SK-N-DZ (cell line): ENCODE measurements around the gene PLCD3. TPM values are rescaled to one million over a fixed set of nuclear protein-coding genes. Genes with fewer than 3 reads are reported as not detected.
A peak's percentile ranks its signal among the peaks of the same experiment; 100 is the strongest.

Source experiments
- DNase-seq: peaks from one replicate; pipeline ENCODE4 v3.0.0-alpha.2; 2015; ENCODE audit warnings: low spot score
- polyA plus RNA-seq, 2 experiments: library from polyadenylated mRNA; depleted of rRNA; stranded (reverse); fragments of >200 nt; gene quantifications; 2 replicates each; pipeline ENCODE4 v1.2.3, GENCODE V29; 2014

PLCD3 gene, protein sequence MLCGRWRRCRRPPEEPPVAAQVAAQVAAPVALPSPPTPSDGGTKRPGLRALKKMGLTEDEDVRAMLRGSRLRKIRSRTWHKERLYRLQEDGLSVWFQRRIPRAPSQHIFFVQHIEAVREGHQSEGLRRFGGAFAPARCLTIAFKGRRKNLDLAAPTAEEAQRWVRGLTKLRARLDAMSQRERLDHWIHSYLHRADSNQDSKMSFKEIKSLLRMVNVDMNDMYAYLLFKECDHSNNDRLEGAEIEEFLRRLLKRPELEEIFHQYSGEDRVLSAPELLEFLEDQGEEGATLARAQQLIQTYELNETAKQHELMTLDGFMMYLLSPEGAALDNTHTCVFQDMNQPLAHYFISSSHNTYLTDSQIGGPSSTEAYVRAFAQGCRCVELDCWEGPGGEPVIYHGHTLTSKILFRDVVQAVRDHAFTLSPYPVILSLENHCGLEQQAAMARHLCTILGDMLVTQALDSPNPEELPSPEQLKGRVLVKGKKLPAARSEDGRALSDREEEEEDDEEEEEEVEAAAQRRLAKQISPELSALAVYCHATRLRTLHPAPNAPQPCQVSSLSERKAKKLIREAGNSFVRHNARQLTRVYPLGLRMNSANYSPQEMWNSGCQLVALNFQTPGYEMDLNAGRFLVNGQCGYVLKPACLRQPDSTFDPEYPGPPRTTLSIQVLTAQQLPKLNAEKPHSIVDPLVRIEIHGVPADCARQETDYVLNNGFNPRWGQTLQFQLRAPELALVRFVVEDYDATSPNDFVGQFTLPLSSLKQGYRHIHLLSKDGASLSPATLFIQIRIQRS
- 14.7 and 16.2 TPM in 2 replicates for polyA plus RNA-seq (2014; cell fraction: cytosol; rRNA removed)
- polyA plus RNA-seq (2014; cell fraction: nucleus; rRNA removed): 17.1 and 17.3 TPM in 2 replicates

DNA sequence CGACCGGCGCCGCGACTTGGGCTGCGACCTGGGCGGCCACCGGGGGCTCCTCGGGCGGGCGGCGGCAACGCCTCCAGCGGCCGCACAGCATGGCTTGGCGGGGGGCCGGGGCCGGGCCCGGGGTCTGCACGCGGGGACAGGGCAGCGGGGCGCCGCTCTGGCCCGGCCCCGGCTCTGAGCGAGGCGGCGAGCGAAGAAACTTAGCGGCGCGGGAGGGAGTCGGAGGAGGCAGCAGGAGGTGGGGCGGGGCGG, at the start of gene PLCD3:
Gene PLCD3, minus strand, starts transcription at position 196 of the 252 bp plus-strand sequence. Its CDS starts 105 bp downstream, at position 91.
- DNase-seq: no peak

DNA sequence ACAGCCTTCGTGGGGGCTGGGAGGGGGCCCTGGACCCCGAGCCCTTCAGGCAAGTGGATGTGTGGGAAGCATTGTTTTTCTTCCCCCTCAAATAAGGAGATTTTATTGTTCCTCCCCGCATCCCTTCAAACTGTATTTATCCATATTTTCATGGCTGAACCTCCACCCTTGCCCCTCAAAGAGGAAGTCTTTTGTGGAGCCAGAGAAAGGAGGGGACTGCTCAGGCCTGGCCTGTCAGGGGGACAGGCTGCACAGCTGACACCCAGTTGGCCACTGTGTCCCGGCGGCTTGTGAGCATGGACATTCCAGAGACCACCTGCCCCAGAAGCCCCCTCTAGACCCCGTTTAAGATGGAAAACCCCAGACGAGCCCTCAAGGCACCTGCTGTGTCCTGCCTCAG, 45.2 kb upstream of the PLCD3 start:
- DNase-seq: no peak

DNA sequence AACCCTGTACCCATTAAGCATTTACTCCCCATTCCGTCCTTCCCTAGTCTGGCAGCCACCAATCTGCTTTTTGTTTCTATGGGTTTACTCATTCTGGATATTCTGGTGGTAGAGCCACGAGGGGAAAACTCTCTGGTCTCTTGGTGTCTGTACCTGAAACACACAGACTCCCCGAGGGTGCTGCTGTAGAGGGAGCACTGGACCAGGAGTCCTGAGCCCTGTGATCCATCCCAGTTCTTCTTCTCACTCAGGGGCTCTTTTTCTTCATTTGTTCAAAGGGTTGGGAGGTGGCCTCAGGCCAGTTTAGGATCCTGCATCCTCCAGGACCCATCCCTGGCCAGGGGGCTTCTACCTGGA, 43.4 kb upstream of the PLCD3 start:
- no peak for DNase-seq

DNA sequence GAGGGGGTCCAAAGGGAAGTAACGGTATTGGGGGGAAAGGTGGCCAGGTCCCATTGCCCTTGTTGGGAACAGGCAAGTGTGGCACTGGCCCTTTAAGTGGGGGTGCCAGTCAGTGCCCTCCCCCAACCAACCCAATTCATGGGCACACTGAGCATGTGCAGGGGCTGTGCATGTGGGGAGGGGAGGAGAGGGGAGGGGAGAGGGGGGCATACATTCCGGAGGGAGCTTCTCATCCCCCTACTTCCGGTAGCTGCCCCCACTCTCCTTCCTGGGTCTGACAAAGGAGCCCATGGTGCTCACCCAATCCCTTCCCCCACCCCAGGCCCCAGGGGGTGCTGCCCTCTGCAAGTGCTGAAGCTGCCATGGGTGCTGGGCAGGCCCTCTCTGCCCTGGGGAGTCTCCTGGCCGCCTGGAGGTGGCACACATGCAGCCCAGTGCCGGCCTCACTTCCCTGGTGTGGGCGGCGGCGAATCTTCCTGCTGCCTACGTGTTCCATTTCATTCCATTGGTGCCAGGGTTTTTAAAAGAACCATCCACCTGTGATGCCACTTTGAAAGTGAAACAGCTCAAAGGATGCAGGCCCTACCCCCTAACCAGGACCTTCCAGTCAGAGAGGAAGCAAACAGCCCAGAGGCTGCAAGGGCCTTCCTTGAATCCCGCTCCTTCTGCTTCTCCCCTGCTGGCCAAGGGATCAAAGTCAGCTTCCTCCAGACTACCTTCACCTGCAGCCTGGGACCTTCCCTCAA, 40.4 kb upstream of the PLCD3 start:
- DNase-seq: peak; percentile 60

DNA sequence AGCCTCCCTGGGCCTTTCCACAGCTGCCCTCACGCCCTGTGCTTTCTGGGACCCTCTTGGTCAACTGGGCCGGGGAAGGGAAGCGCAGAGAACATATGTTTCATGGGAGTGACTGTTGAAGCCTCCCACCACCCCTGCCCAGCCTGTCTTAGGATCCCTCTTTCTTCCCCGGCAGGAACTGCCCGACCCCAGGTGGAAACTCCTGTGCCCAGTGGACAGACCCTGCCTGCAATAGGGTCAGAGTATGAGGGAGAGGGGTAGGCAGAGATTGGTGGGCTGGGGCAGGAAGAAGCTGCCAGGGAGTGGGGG, 39.9 kb upstream of the PLCD3 start:
- DNase-seq: no peak

DNA sequence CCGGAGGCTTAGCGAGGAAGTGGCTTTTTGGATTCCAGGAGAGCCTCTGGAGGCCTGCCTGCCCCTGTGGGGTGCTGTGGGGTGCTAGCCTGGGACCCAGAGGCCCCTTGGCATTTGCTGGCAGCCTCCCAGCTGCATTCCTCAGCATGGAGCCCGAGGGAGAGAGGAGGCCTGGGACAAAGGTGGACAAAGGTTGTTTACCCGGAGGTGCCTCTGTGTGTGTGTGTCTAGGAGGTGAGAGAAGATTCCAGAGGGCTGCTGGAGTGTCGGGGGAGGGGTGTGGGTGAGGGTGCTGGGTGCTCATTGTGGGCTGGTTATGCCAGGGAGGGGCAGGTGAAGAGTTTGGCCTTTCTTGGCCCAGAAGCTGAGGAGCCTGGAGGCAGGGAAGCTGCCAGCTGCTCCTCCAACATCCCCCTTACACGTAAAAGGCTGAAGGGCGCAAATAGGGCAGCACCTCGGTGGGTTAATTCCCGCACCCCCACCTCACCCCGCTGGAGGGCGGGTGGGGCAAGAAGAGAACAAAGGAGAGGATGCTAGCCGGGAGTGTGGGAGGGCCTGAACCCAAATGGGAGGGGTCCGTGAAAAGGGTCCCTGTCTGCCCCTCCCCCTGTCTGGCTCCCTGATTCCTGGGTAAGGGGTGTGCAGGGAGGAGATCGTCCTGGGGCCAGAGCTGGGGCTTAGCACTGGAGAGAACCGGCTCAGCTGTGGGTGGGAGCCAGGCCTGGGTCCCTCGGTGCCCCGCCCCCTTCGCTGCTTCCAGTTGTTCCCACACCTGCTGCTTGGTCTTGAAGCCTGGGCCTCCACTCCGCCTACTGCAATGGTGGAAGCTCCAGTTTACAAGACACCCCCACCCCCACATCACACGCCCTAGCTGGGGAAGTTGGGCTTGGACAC, 39.3 kb upstream of the PLCD3 start:
- DNase-seq: peak; percentile 50

DNA sequence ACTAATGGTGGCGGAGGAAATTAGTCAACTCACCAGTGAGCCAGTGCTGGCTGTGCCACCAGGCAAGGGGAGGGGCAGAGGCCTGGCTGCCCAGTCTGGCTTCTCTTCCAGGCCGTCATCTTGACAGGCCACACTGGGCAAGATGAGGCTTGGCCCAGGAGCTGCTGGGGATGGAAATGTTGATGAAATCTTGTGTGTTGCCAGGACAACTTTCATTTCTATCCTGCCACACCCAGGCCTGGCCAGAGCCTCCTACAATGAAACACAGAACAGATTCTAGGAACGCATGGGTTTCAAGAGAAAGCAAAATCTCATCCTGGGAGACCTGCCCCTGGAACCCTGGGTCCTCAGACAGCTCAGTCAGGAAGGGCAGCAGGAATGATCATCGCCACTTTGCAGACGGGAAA, 38.6 kb upstream of the PLCD3 start:
- no peak for DNase-seq

DNA sequence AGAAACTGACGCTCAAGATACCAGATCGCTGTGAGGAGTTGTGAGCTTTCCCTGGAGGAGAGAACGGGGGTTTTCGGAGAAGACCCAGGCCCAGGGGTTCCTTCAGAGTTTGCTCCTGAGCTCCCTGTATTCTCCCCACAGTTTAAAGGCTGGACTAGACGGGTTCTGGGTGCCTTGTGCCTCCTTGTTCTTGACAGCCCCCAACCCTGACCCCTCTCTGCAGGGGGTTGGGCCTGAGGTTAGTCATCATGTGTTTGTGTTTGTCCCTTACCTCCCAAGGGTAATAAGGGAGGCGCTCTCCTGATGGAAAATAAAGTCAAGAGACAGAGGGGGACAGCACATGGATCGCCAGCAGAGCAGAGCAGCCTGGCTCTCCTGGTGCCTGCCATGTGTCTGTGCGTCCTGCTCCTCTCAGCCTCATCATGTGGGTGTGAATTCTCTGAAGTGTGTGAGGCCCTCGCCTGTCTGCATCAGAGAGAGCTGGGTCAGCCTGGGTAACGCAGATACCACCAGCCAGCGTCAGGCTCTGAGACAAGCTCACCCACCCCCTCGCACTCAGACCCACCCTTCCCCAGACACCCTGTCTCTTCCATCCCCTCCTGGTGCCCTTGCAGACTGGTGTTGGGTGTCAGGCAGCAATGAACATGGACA, 38.1 kb upstream of the PLCD3 start:
- DNase-seq: no peak

DNA sequence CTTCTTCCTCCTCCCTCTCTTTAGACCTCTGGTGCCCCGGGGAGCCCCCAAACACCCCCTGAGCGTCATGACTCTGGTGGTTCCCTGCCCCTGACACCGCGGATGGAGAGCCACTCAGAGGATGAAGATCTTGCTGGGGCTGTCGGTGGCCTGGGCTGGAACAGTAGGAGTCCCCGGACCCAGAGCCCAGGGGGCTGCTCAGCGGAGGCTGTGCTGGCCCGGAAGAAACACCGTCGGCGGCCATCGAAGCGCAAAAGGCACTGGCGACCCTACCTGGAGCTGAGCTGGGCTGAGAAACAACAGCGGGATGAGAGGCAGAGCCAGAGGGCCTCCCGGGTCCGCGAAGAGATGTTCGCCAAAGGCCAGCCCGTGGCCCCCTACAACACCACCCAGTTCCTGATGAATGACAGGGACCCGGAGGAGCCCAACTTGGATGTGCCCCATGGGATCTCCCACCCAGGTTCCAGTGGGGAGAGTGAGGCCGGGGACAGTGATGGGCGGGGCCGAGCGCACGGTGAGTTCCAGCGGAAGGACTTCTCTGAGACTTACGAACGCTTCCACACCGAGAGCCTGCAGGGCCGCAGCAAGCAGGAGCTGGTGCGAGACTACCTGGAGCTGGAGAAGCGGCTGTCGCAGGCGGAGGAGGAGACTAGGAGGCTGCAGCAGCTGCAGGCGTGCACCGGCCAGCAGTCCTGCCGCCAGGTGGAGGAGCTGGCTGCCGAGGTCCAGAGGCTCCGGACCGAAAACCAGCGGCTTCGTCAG, 36.9 kb upstream of the PLCD3 start:
- DNase-seq: no peak

DNA sequence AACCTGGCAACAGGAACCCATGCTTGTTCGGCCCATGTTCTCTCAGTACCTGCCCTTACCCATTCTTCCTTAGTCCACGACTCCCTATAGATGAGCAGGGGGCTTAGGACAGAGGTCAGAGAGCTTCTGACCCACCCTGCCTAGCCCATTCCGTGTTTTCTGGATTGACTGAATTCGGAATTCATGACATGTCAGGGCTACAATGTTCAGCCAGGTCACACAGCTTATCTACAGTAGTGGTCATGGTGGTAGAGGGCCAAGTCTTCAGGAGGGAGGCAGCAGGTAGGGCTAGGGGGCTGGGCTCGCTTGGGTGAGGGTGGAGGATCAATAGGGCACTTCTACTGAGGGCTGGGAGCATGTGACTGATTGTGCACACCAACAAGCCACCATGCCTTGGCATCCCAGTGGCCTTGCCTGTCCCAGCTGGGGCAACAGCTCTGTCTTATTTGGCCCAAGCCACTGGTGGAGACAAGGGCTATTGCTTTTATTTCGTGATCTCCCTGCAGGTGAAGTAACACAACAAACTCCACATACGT, 32.5 kb upstream of the PLCD3 start:
- DNase-seq: no peak

DNA sequence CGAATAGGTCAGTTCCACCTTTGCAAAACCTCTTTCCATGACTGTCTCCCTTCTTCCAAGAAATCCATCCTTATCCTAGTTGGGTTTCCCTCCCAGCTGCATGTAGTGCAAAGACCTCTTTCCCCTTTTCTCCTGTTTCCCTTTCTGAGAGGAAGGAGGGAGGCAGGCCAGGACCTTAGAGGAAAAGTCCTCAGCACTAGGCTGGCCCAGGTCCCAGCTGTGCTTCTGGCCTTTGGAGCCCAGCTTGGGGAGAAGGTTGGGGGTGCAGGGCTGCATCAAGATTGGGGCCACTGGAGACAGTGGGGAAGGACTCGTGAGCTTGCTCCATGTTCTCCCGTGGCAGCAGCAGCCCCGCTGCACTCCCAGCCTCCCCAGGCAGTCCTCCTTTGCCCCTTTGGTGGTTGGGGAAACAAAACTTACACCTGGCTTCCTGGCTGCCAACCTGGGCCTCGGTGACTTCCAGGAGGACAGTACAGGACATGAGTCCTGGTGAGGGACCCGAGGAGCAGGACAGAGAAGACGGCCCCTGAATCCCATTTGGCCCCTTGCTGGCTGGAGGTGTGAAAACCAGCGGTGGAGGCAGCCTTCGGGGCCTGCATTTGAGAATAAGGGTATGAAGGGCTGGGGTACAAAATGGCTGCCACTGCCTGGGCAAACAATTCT, 29.8 kb upstream of the PLCD3 start:
- DNase-seq: no peak

DNA sequence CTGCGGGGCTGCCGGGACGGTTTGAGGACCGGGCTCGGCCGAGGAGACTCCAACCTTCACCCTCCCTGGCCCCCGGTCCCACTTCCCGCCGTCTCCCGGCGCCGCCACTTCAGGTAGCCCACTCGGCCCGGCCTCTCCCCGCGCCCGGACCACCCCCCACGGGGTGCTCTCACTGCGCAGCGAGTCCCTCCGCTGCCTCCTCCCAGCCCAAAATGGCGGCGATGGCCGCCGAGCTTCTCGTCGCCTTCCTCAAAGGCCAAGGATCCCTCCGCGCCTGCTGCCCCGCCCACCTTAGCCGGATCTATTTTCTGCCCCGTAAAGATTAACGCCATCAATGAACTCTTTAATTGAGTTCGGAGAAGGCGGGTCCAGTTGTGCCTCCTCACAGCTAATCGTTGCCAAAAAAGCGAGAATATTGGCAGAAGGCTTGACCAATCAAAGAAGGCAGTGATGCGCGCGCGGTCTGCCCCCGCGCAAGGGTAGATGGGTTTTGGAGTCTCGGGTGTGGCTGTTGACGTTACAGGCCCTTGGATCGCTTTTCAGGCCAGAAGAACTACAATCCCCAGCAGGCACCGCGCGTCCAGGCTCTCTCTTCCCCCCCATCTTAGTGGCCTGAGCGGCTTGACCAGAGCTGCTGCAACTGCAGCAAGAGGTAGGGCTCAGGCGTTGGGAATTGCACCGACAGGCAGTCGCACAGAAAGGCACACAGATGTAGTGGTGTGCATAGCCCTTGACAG, 29.1 kb upstream of the PLCD3 start, which contains the start of gene HEXIM2:
Gene HEXIM2, plus strand, starts transcription at position 588 of the 737 bp plus-strand sequence. CDS start 919 bp downstream, outside the sequence.
- peak; percentile 100 for DNase-seq

DNA sequence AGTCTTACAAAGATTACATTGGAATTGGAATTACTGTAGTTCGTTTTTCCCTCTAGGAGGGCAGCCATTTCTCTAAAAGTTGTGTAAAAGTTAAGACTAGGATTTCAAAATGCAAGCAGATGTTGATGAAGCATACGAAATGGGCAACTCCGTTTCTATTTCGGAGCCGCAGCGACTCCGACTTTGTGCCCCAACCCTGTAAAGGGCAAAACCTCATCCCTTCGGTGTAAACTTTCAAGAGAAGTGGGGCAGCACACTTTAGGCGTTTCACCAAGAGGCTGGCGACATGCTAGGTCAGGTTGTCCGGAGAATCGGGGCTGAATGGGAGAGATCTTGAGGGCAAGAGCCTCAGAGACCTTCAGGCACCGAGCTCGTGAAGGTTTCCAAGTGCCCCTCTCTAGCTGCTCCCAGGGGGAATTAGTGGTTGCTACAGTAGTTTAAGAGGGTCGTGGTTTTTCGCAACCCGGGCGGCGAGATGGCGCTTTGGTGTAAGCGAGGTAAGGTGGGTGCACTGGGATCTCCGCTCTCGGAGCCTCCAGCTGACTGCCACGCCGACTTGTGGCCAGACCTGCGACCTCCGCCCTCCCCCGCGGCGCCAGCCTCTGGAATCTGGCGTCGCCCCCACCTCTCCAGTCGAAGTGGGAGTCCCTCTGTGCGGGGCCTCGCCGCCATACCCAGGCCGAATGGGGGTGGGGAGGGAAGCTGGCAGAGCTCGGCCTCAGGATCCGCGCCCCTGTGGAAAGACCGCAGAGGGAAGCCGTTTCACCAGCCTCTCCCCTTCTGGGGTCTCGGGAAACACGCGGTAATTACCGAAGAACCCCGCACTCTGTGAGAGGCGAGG, 28.4 kb upstream of the PLCD3 start:
- peak; percentile 87 for DNase-seq

DNA sequence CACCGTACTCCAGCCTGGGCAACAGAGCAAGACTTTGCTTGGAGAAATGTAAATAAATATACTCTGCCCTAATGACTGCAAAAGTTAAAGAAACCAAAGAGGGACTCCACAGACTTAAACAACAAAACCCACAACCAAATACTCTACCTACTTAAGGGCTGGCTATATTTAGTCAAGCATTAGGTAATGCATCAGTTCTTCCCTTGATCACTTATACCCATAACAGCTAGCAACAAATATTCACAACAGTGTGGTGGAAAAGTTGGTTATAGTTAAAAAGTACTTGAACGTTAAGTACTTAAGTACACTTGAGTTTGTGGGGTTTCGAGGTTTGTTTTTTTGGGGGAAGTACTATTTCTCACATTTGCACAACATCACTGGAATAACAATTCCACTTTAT, 23.9 kb upstream of the PLCD3 start:
- DNase-seq: no peak

DNA sequence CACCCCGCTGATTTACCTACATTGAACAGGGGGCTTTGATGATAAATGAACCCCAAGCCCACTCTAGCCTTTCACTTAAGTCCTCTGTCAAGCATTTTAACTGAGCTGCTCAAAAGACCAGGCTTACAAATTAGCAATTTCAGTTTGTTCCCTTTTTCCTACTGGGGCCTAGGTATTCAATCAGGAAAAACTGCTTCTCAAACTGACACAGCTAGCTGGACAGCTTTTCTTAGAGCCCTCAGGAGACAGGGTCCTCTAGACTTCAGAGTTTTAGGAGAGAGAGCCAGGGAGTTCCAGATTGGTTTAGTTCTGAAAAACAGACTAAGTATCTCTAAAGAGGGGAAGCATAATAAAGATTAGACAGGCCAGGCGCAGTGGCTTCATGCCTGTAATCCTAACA, 23.2 kb upstream of the PLCD3 start:
- no peak for DNase-seq

DNA sequence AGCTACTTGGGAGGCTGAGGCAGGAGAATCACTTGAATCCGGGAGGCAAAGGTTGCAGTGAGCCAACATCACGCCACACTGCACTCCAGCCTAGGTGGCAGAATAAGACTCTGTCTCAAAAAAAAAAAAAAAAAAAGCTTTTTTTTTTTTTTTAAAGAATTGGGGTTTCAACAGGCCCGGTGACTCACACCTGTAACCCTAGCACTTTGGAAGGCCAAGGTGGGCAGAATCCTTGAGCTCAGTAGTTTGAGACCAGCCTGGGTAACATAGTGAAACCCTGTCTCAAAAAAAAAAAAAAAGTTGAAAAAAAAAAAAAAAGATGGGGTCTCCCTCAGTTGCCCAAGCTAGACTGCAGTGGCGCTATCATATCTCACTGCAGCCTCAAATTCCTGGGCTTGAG, 22.7 kb upstream of the PLCD3 start:
- DNase-seq: no peak
